IMR-90 (cell line): ENCODE results near the gene RPTOR. TPM values are rescaled to one million over a fixed set of nuclear protein-coding genes. Genes with fewer than 3 reads are reported as not detected.

Source experiments
- ATAC-seq: fragments of 200-7000 bp; cut with Tn5 transposase; 2 replicates; pipeline ENCODE4 v1.9.1; 2020; ENCODE audit warnings: low read depth, mild to moderate bottlenecking, moderate library complexity
- BruUV-seq: library from RNA; stranded (reverse); fragments of 400-500 nt; replicated peaks from 2 replicates; lab custom pipeline; 2021; lab: Mats Ljungman, UMichigan
- CTCF ChIA-PET: fragments of 300-600 bp; formaldehyde crosslinking; extraction: SDS; loops from one replicate; lab custom pipeline; 2021; ENCODE audit warnings: antibody characterized with exemption; lab: Yijun Ruan, JAX
- POLR2A ChIA-PET: fragments of 300-600 bp; sonication (Branson Sonifier 250); formaldehyde crosslinking; loops from one replicate; lab custom pipeline; 2022; ENCODE audit warnings: antibody characterized with exemption; ENCODE audit not compliant: unreplicated experiment; lab: Charles Lee
- DNase-seq: peaks from one replicate; pipeline ENCODE4 v3.0.0; 2013
- H2AFZ ChIP-seq: replicated peaks from 2 replicates; pipeline ENCODE3; 2013; ENCODE audit warnings: low read length, mild to moderate bottlenecking; ENCODE audit not compliant: poor library complexity
- H2AK5ac ChIP-seq: 2 replicates; pipeline ENCODE4 v1.6.1; 2013; ENCODE audit warnings: low read depth, low read length, inconsistent platforms
- H2AK9ac ChIP-seq: replicated peaks from 2 replicates; pipeline ENCODE3; 2013; ENCODE audit warnings: mild to moderate bottlenecking, low read depth, low read length, moderate library complexity; ENCODE audit not compliant: poor library complexity
- H2BK120ac ChIP-seq: 2 replicates; pipeline ENCODE4 v1.6.1; 2013; ENCODE audit warnings: low read depth, low read length, inconsistent platforms
- H2BK15ac ChIP-seq: 3 replicates; pipeline ENCODE4 v1.6.1; 2013; ENCODE audit warnings: low read depth, low read length, inconsistent platforms
- H2BK20ac ChIP-seq: 2 replicates; pipeline ENCODE4 v1.6.1; 2013; ENCODE audit warnings: low read depth, mild to moderate bottlenecking, inconsistent platforms, low read length, moderate library complexity
- H2BK5ac ChIP-seq: 2 replicates; pipeline ENCODE4 v1.6.1; 2013; ENCODE audit warnings: mild to moderate bottlenecking, low read depth, low read length, inconsistent platforms; ENCODE audit not compliant: poor library complexity, severe bottlenecking
- H3K14ac ChIP-seq: replicated peaks from 2 replicates; pipeline ENCODE4 v1.6.1; 2013; ENCODE audit warnings: low read depth, low read length, inconsistent platforms
- H3K18ac ChIP-seq: 2 replicates; pipeline ENCODE4 v1.6.1; 2013; ENCODE audit warnings: low read depth, low read length, control low read depth
- H3K23ac ChIP-seq: 2 replicates; pipeline ENCODE4 v1.6.1; 2013; ENCODE audit warnings: low read depth, low read length, inconsistent platforms
- H3K27ac ChIP-seq: 2 replicates; pipeline ENCODE4 v1.5.1; 2013; ENCODE audit warnings: mild to moderate bottlenecking, control low read depth, low read length; ENCODE audit not compliant: insufficient read depth
- H3K27me3 ChIP-seq: 2 replicates; pipeline ENCODE4 v1.6.1; 2013; ENCODE audit warnings: low read length; ENCODE audit not compliant: control insufficient read depth, insufficient read depth
- H3K36me3 ChIP-seq: 2 replicates; pipeline ENCODE4 v1.6.1; 2013; ENCODE audit warnings: low read length, mixed read lengths; ENCODE audit not compliant: control insufficient read depth, insufficient read depth
- H3K4ac ChIP-seq: 2 replicates; pipeline ENCODE4 v1.6.1; 2013; ENCODE audit warnings: low read depth, low read length, inconsistent platforms
- H3K4me1 ChIP-seq: 2 replicates; pipeline ENCODE4 v1.6.1; 2013; ENCODE audit warnings: low read length, mixed read lengths; ENCODE audit not compliant: control insufficient read depth, insufficient read depth
- H3K4me2 ChIP-seq: 2 replicates; pipeline ENCODE4 v1.6.1; 2013; ENCODE audit warnings: low read depth, mild to moderate bottlenecking, control low read depth, low read length, moderate library complexity
- H3K4me3 ChIP-seq: 2 replicates; pipeline ENCODE4 v1.5.1; 2013; ENCODE audit warnings: low read depth, mild to moderate bottlenecking, control low read depth, low read length, moderate library complexity; ENCODE audit not compliant: insufficient read depth
- H3K56ac ChIP-seq: 2 replicates; pipeline ENCODE4 v1.6.1; 2013; ENCODE audit warnings: low read length, inconsistent platforms; ENCODE audit not compliant: insufficient read depth; ENCODE audit errors: extremely low read depth
- H3K79me1 ChIP-seq, 2 experiments: 2 replicates each; pipeline ENCODE4 v1.6.1; 2013; ENCODE audit warnings: low read length in 2 of 2, inconsistent platforms in 1 of 2, low read depth in 1 of 2
- H3K9ac ChIP-seq: 2 replicates; pipeline ENCODE4 v1.6.1; 2013; ENCODE audit warnings: low read depth, low read length, control low read depth
- H3K9me1 ChIP-seq: 2 replicates; pipeline ENCODE4 v1.6.1; 2013; ENCODE audit warnings: low read length, inconsistent platforms; ENCODE audit not compliant: insufficient read depth
- H3K9me3 ChIP-seq: 2 replicates; pipeline ENCODE4 v1.6.1; 2013; ENCODE audit warnings: low read length; ENCODE audit not compliant: control insufficient read depth, insufficient read depth
- H4K20me1 ChIP-seq: 2 replicates; pipeline ENCODE4 v1.6.1; 2013; ENCODE audit warnings: low read length, inconsistent platforms; ENCODE audit not compliant: insufficient read depth
- H4K5ac ChIP-seq: 2 replicates; pipeline ENCODE4 v1.6.1; 2013; ENCODE audit warnings: mild to moderate bottlenecking, low read depth, low read length, control low read depth
- H4K8ac ChIP-seq, 2 experiments: 2 replicates each; pipeline ENCODE4 v1.6.1; 2013; ENCODE audit warnings: low read depth in 2 of 2, low read length in 2 of 2, control low read depth in 1 of 2, inconsistent platforms in 1 of 2
- H4K91ac ChIP-seq: 2 replicates; pipeline ENCODE4 v1.6.1; 2013; ENCODE audit warnings: low read depth, low read length, inconsistent platforms; ENCODE audit not compliant: insufficient read depth
- BHLHE40 ChIP-seq: fragments of 150-350 bp; IDR thresholded peaks from 2 replicates; pipeline ENCODE4 v1.6.1; 2016; ENCODE audit warnings: mild to moderate bottlenecking, low read depth, low read length
- CEBPB ChIP-seq: IDR thresholded peaks from 2 replicates; pipeline ENCODE4 v1.6.1; 2012; ENCODE audit warnings: low read depth, low read length, improper control_type of control experiment
- CTCF ChIP-seq: conservative IDR thresholded peaks from 2 replicates; pipeline ENCODE4 v1.5.1; 2012; ENCODE audit warnings: mild to moderate bottlenecking, low read depth, low read length, improper control_type of control experiment
- MAZ ChIP-seq: IDR thresholded peaks from 2 replicates; pipeline ENCODE4 v1.6.1; 2012; ENCODE audit warnings: low read depth, mild to moderate bottlenecking, low read length, improper control_type of control experiment, moderate library complexity, borderline replicate concordance
- POLR2A ChIP-seq: IDR thresholded peaks from 2 replicates; pipeline ENCODE4 v1.6.1; 2012; ENCODE audit warnings: mild to moderate bottlenecking, low read depth, low read length
- RCOR1 ChIP-seq: IDR thresholded peaks from 2 replicates; pipeline ENCODE4 v1.6.1; 2012; ENCODE audit warnings: mild to moderate bottlenecking, low read length, improper control_type of control experiment; ENCODE audit not compliant: insufficient replicate concordance
- RFX5 ChIP-seq: IDR thresholded peaks from 2 replicates; pipeline ENCODE4 v1.8.0; 2012; ENCODE audit warnings: low read depth, mild to moderate bottlenecking, low read length, moderate library complexity
- SMC3 ChIP-seq: fragments of 150-350 bp; IDR thresholded peaks from 2 replicates; pipeline ENCODE4 v1.6.1; 2016; ENCODE audit warnings: low read depth, mild to moderate bottlenecking, antibody characterized with exemption, low read length, moderate library complexity
- USF2 ChIP-seq: fragments of 150-350 bp; IDR thresholded peaks from 2 replicates; pipeline ENCODE4 v1.6.1; 2017; ENCODE audit warnings: mild to moderate bottlenecking, antibody characterized with exemption, low read length, low read depth
- WGBS, 2 experiments: methylation state at CpG; one replicate each; pipeline versions ENCODE4 v1.1.5 to v1.1.7; 2013; ENCODE audit warnings: missing lambda C conversion rate in 2 of 2; ENCODE audit not compliant: insufficient read length in 1 of 2; ENCODE audit errors: extremely low coverage in 2 of 2; 5-methylcytosine and 5-hydroxymethylcytosine counted together
- dilution Hi-C: fragments of 300-500 bp; cut with HindIII; formaldehyde crosslinking; loops from one replicate; pipeline ENCODE4 v1.14.3; 2018; ENCODE audit warnings: low sequenced_read_pairs; ENCODE audit not compliant: unreplicated experiment
- in situ Hi-C: fragments of 300-500 bp; cut with MboI; formaldehyde crosslinking; loops from 3 replicates; pipeline ENCODE4 v1.14.3; 2019; ENCODE audit warnings: low sequenced_read_pairs, inconsistent platforms, mixed read lengths
- intact Hi-C: fragments of 100-400 bp; cut with micrococcal nuclease; formaldehyde crosslinking; loops from 2 replicates; pipeline ENCODE4 v1.10.0; 2022
- polyA plus RNA-seq, 3 experiments: library from polyadenylated mRNA; depleted of rRNA; stranded (reverse); fragments of >200 nt; gene quantifications; 2 replicates each; pipeline ENCODE4 v1.2.3, GENCODE V29; 2012; ENCODE audit warnings: low replicate concordance in 1 of 3
- total RNA-seq: library from RNA; depleted of rRNA; stranded (reverse); fragments of >200 nt; gene quantifications from 2 replicates; pipeline ENCODE4 v1.2.3, GENCODE V29; 2012

RPTOR gene
- total and polyA plus RNA-seq, 2 of the 4 experiments (the other 2 are of a cell fraction) = 10.8 to 14.7 TPM

- no peak for TF ChIP-seq CEBPB
These were observed 420.4 kb downstream of the RPTOR start (continued) for GRCh38 chr17:80964859-80965580.

- H3K9me1 ChIP-seq = peaks cover 7% of the 10 kb centered on the region; the same call in 1 of the 2 replicates
- no peaks in the 10 kb centered on the region for H3K9me3 ChIP-seq
- in situ Hi-C loops = no loop called here
- H4K5ac ChIP-seq = no peak overlapping the region
- no peak overlapping the region for H3K23ac ChIP-seq
- H3K79me1 ChIP-seq = no peaks in the 10 kb centered on the region
- H2AFZ ChIP-seq = no peak overlapping the region
- H4K20me1 ChIP-seq = no peaks in the 10 kb centered on the region
- H3K36me3 ChIP-seq = peaks cover 3% of the 10 kb centered on the region; the same call in 1 of the 2 replicates
- BruUV-seq = no TSS peak
- H3K56ac ChIP-seq = no peak overlapping the region
- H3K4me2 ChIP-seq = no peak overlapping the region
- H3K4me3 ChIP-seq = no peak overlapping the region
- no peak overlapping the region for H4K91ac ChIP-seq
- no peak for ATAC-seq
- CTCF ChIA-PET = no interaction called here
- H3K14ac ChIP-seq = no peak overlapping the region
- no peak overlapping the region for H2AK5ac ChIP-seq
- H3K27me3 ChIP-seq = no peaks in the 10 kb centered on the region
- POLR2A ChIA-PET = interaction anchor here (0.5 kb wide), 1 partner anchor 887 kb away, joined by 21 read pairs; no protein-coding TSS in a partner anchor
- no peak for DNase-seq
- H2AK9ac ChIP-seq = peak overlapping the region; percentile 63
- H2BK120ac ChIP-seq = no peak overlapping the region
- no peak overlapping the region for H2BK20ac ChIP-seq
- H4K8ac ChIP-seq = no peak overlapping the region
- no peak overlapping the region for H3K4ac ChIP-seq
- 100% methylated on average over 7 of the region's 21 CpGs; no CpG with 5 or more reads in 1 of the 2 experiments for WGBS, 2 experiments
- H3K4me1 ChIP-seq = peaks cover 8% of the 10 kb centered on the region
- intact Hi-C loops = no loop called here
- TF ChIP-seq USF2 = no peak
- TF ChIP-seq RFX5 = no peak
- no peak for TF ChIP-seq BHLHE40
- TF ChIP-seq CEBPB = no peak
- no peak for TF ChIP-seq POLR2A
- TF ChIP-seq RCOR1 = no peak
- no peak for TF ChIP-seq SMC3
- TF ChIP-seq MAZ = no peak
- no peak for TF ChIP-seq CTCF
- dilution Hi-C loops = no loop called here
- no peak overlapping the region for H2BK15ac ChIP-seq
- no peak overlapping the region for H3K18ac ChIP-seq
- H3K27ac ChIP-seq = no peak overlapping the region
- H2BK5ac ChIP-seq = no peak overlapping the region
- H3K9ac ChIP-seq = no peak overlapping the region
These were observed 421.0 kb downstream of the RPTOR start for GRCh38 chr17:80965606-80966005.
